Stimulated activated CD8-positive, alpha-beta memory T cell treated with anti-CD3 and anti-CD28 coated beads, Interleukin-15, amount 100 ng/mL, for 4 hours (primary cell): ENCODE results near the gene SFSWAP.

Experiments used
- DNase-seq, 2 donors: peaks; one replicate each; pipeline ENCODE4 v3.0.0-alpha.2; 2020; ENCODE audit warnings: low read depth in 2 of 2

Gene SFSWAP

GRCh38 chr12:131787143-131787660 lies 76.3 kb downstream of the SFSWAP start:
- DNase-seq: no peak

- DNase-seq: no peak
These were observed 77.2 kb downstream of the SFSWAP start for GRCh38 chr12:131788070-131788469.

GRCh38 chr12:131789638-131790037 lies 78.7 kb downstream of the SFSWAP start:
- DNase-seq: no peak

GRCh38 chr12:131793243-131794022 lies 82.5 kb downstream of the SFSWAP start:
- DNase-seq: no peak

- DNase-seq: no peak
These were observed 83.2 kb downstream of the SFSWAP start for GRCh38 chr12:131794061-131794460.

GRCh38 chr12:131794573-131794972 lies 83.7 kb downstream of the SFSWAP start:
- no peak for DNase-seq

- DNase-seq: no peak
These were observed 84.2 kb downstream of the SFSWAP start for GRCh38 chr12:131795064-131795463.

GRCh38 chr12:131795690-131796410 lies 85.0 kb downstream of the SFSWAP start:
- no peak for DNase-seq

- DNase-seq: no peak
These were observed 85.5 kb downstream of the SFSWAP start for GRCh38 chr12:131796411-131796736.

- no peak for DNase-seq
These were observed 86.1 kb downstream of the SFSWAP start for GRCh38 chr12:131796754-131797587.

GRCh38 chr12:131797588-131797934 lies 86.7 kb downstream of the SFSWAP start:
- no peak for DNase-seq

- no peak for DNase-seq
These were observed 88.3 kb downstream of the SFSWAP start for GRCh38 chr12:131799195-131799594.

- DNase-seq: no peak
These were observed 89.1 kb downstream of the SFSWAP start for GRCh38 chr12:131799828-131800593.

GRCh38 chr12:131800594-131801135 lies 89.8 kb downstream of the SFSWAP start:
- DNase-seq: no peak

GRCh38 chr12:131801254-131801866 lies 90.5 kb downstream of the SFSWAP start:
- no peak for DNase-seq

- DNase-seq: no peak
These were observed 93.2 kb downstream of the SFSWAP start for GRCh38 chr12:131803961-131804521.

- DNase-seq: no peak
These were observed 94.5 kb downstream of the SFSWAP start for GRCh38 chr12:131805421-131805820.

GRCh38 chr12:131806674-131807073 lies 95.8 kb downstream of the SFSWAP start:
- no peak for DNase-seq

- no peak for DNase-seq
These were observed 98.0 kb downstream of the SFSWAP start for GRCh38 chr12:131808744-131809371.
